SK-N-SH (cell line): ENCODE results near the gene ARHGEF25. TPM values are rescaled to one million over a fixed set of nuclear protein-coding genes. Genes with fewer than 3 reads are reported as not detected.

Source experiments
- CTCF ChIA-PET: fragments of 300-600, 350-600 bp; formaldehyde crosslinking; extraction: SDS; loops from one replicate; lab custom pipeline; 2021; lab: Yijun Ruan, JAX
- POLR2A ChIA-PET: fragments of 350-600 bp; sonication (Branson Sonifier 250); formaldehyde crosslinking; extraction: SDS; loops from one replicate; lab custom pipeline; 2020; ENCODE audit warnings: antibody characterized with exemption, inconsistent platforms; lab: Yijun Ruan, JAX
- DNase-seq: peaks from one replicate; pipeline ENCODE4 v3.0.0; 2012
- H2AFZ ChIP-seq: fragments of 200-600 bp; sonication (generic); 2 replicates; pipeline ENCODE4 v1.8.1; 2016; ENCODE audit warnings: antibody characterized with exemption, mild to moderate bottlenecking, low read depth
- H3F3A ChIP-seq: fragments of 200-600 bp; sonication (generic); replicated peaks from 2 replicates; pipeline ENCODE3; 2016; ENCODE audit warnings: antibody characterized with exemption, mild to moderate bottlenecking; ENCODE audit not compliant: insufficient read depth
- H3K27ac ChIP-seq, 2 experiments: fragments of 200-500 bp in 1 of 2; fragments of 200-600 bp in 1 of 2; sonication (Bioruptor generic) in 1 of 2; sonication (generic), shearing (Covaris generic) in 1 of 2; 2 replicates each; pipeline versions ENCODE4 v1.5.1 to v1.6.1; 2014 to 2016; ENCODE audit warnings: low read depth in 2 of 2, inconsistent platforms in 1 of 2, low read length in 1 of 2, mild to moderate bottlenecking in 1 of 2, mixed read lengths in 1 of 2
- H3K27me3 ChIP-seq: fragments of 200-600 bp; sonication (generic), shearing (Covaris generic); 2 replicates; pipeline ENCODE4 v1.6.1; 2016; ENCODE audit warnings: mixed run types; ENCODE audit not compliant: insufficient read depth
- H3K36me3 ChIP-seq, 2 experiments: fragments of 200-500 bp in 1 of 2; fragments of 200-600 bp in 1 of 2; sonication (Bioruptor generic) in 1 of 2; sonication (generic) in 1 of 2; replicated peaks in 1 of 2; 2 replicates each; pipeline versions ENCODE3 to v1.5.1; 2014 to 2016; ENCODE audit warnings: low read length in 1 of 2, mild to moderate bottlenecking in 1 of 2; ENCODE audit not compliant: insufficient read depth in 2 of 2, control insufficient read depth in 1 of 2
- H3K4me1 ChIP-seq, 2 experiments: fragments of 200-500 bp in 1 of 2; fragments of 200-600 bp in 1 of 2; sonication (Bioruptor generic) in 1 of 2; sonication (generic), shearing (Covaris generic) in 1 of 2; 2 replicates each; pipeline versions ENCODE4 v1.5.1 to v1.6.1; 2014 to 2016; ENCODE audit warnings: low read depth in 1 of 2, low read length in 1 of 2, mixed run types in 1 of 2; ENCODE audit not compliant: insufficient read depth in 2 of 2, control insufficient read depth in 1 of 2
- H3K4me2 ChIP-seq: fragments of 200-600 bp; sonication (generic), shearing (Covaris generic); 2 replicates; pipeline ENCODE4 v1.6.1; 2017; ENCODE audit warnings: mixed run types
- H3K4me3 ChIP-seq, 2 experiments: fragments of 200-500 bp in 1 of 2; fragments of 200-600 bp in 1 of 2; sonication (Bioruptor generic) in 1 of 2; sonication (generic), shearing (Covaris generic) in 1 of 2; 2 replicates each; pipeline versions ENCODE4 v1.5.1 to v1.8.1; 2014 to 2016; ENCODE audit warnings: low read depth in 2 of 2, inconsistent platforms in 1 of 2, low read length in 1 of 2, mild to moderate bottlenecking in 1 of 2, mixed read lengths in 1 of 2, moderate library complexity in 1 of 2
- H3K79me2 ChIP-seq: fragments of 200-600 bp; sonication (generic); 2 replicates; pipeline ENCODE4 v1.8.1; 2017; ENCODE audit warnings: mild to moderate bottlenecking; ENCODE audit not compliant: insufficient read depth
- H3K9ac ChIP-seq: fragments of 200-600 bp; sonication (generic); 2 replicates; pipeline ENCODE4 v1.6.1; 2017; ENCODE audit warnings: mixed run types
- H3K9me2 ChIP-seq: fragments of 200-600 bp; sonication (generic); 2 replicates; pipeline ENCODE4 v1.6.1; 2017; ENCODE audit warnings: mixed run types
- H3K9me3 ChIP-seq: fragments of 200-600 bp; sonication (generic); 2 replicates; pipeline ENCODE4 v1.6.1; 2017; ENCODE audit warnings: mixed run types, mild to moderate bottlenecking, moderate library complexity
- H4K20me1 ChIP-seq: fragments of 200-600 bp; sonication (generic); 2 replicates; pipeline ENCODE4 v1.6.1; 2017; ENCODE audit warnings: mild to moderate bottlenecking, mixed run types; ENCODE audit not compliant: insufficient read depth
- FOSL2 ChIP-seq: IDR thresholded peaks from 2 replicates; pipeline ENCODE4 v1.4.0; 2012; ENCODE audit warnings: low read depth, mild to moderate bottlenecking, moderate library complexity, borderline replicate concordance
- FOXJ3 ChIP-seq: sonication (generic); formaldehyde crosslinking; IDR thresholded peaks from 2 replicates; pipeline ENCODE4 v1.5.1; 2020; ENCODE audit warnings: mild to moderate bottlenecking, missing genetic modification reagents
- GABPA ChIP-seq: IDR thresholded peaks from 2 replicates; pipeline ENCODE4 v1.4.0; 2012; ENCODE audit warnings: low read depth, mild to moderate bottlenecking
- IRF3 ChIP-seq: fragments of 150-350 bp; IDR thresholded peaks from 2 replicates; pipeline ENCODE4 v1.6.1; 2016; ENCODE audit warnings: mild to moderate bottlenecking, low read depth, low read length
- MAX ChIP-seq: IDR thresholded peaks from 2 replicates; pipeline ENCODE4 v1.4.0; 2012; ENCODE audit warnings: low read depth
- MEF2A ChIP-seq: IDR thresholded peaks from 2 replicates; pipeline ENCODE4 v1.4.0; 2012; ENCODE audit warnings: low read depth, borderline replicate concordance
- MXI1 ChIP-seq: IDR thresholded peaks from 2 replicates; pipeline ENCODE4 v1.6.1; 2012; ENCODE audit warnings: mild to moderate bottlenecking, low read depth, low read length, improper control_type of control experiment
- NFIC ChIP-seq: IDR thresholded peaks from 2 replicates; pipeline ENCODE4 v1.4.0; 2012; ENCODE audit warnings: borderline replicate concordance
- NRF1 ChIP-seq: IDR thresholded peaks from 2 replicates; pipeline ENCODE4 v1.6.1; 2012; ENCODE audit warnings: low read depth, mild to moderate bottlenecking, low read length
- PBX3 ChIP-seq: IDR thresholded peaks from 2 replicates; pipeline ENCODE4; 2012
- RFX5 ChIP-seq: IDR thresholded peaks from 2 replicates; pipeline ENCODE4 v1.6.1; 2012; ENCODE audit warnings: mild to moderate bottlenecking, improper control_type of control experiment, low read length
- RXRA ChIP-seq: IDR thresholded peaks from 2 replicates; pipeline ENCODE4 v1.4.0; 2012; ENCODE audit warnings: low read depth, mild to moderate bottlenecking, borderline replicate concordance
- SMC3 ChIP-seq: IDR thresholded peaks from 2 replicates; pipeline ENCODE4 v1.6.1; 2012; ENCODE audit warnings: low read depth, low read length, improper control_type of control experiment
- TCF12 ChIP-seq: IDR thresholded peaks from 2 replicates; pipeline ENCODE4 v1.4.0; 2012
- TEAD4 ChIP-seq: IDR thresholded peaks from 2 replicates; pipeline ENCODE4 v1.4.0; 2012; ENCODE audit warnings: mild to moderate bottlenecking, borderline replicate concordance; ENCODE audit not compliant: insufficient read depth
- WGBS: methylation state at CpG from one replicate; pipeline ENCODE4 v1.1.6; 2017; ENCODE audit warnings: low lambda C conversion rate; 5-methylcytosine and 5-hydroxymethylcytosine counted together
- polyA plus RNA-seq, 3 experiments: library from polyadenylated mRNA; depleted of rRNA; stranded (reverse); fragments of >200 nt; gene quantifications; 2 replicates each; pipeline ENCODE4 v1.2.3, GENCODE V29; 2012
- TF ChIP-seq, protein P1 (sequence below): fragments of 200-600 bp; sonication (generic); IDR thresholded peaks from 2 replicates; pipeline ENCODE4 v1.6.1; 2017; ENCODE audit warnings: antibody characterized with exemption, mild to moderate bottlenecking, moderate library complexity
- TF ChIP-seq, protein P2 (sequence below): IDR thresholded peaks from 2 replicates; pipeline ENCODE4 v1.4.0; 2012; ENCODE audit warnings: low read depth, borderline replicate concordance

ARHGEF25 gene
- polyA plus RNA-seq, 1 of the 3 experiments (the other 2 are of a cell fraction) = 48.1 TPM

- Histone ChIP-seq H2AFZ (no peak overlapping the region), H3K27me3 (no peaks in the 10 kb centered on the region), H3K36me3 (peaks cover 0 to 2% of the 10 kb centered on the region in 2 experiments), H3F3A (peaks cover 3% of the 10 kb centered on the region), H3K4me3 (no peak overlapping the region), H3K9me3 (no peaks in the 10 kb centered on the region), H4K20me1 (no peaks in the 10 kb centered on the region), H3K79me2 (no peaks in the 10 kb centered on the region), H3K9me2 (no peaks in the 10 kb centered on the region), H3K4me1 (peaks cover 0 to 2% of the 10 kb centered on the region in 2 experiments; a peak in 1 of 4 replicates), H3K27ac (no peak overlapping the region)
- WGBS = 85% methylated on average over 5 of the region's 5 CpGs
- POLR2A ChIA-PET = no interaction called here
- CTCF ChIA-PET = interaction anchor here (1.1 to 6.8 kb wide), 5 partner anchors 9 to 95 kb away, joined by 3 to 110 read pairs (median 25); no protein-coding TSS in a partner anchor
- peak; percentile 4 for DNase-seq
- TF ChIP-seq MXI1 (no peak), RXRA (no peak), GABPA (no peak), NRF1 (no peak), MAX (no peak), PBX3 (no peak), FOSL2 (no peak), TCF12 (no peak), FOXJ3 (no peak), NFIC (no peak), SMC3 (no peak)
- TF ChIP-seq, all 33 proteins: peak for 0
- H3K4me2 ChIP-seq = no peak overlapping the region
- no peak overlapping the region for H3K9ac ChIP-seq
These were observed 18.7 kb downstream of the ARHGEF25 start for GRCh38 chr12:57629897-57630471.

DNA sequence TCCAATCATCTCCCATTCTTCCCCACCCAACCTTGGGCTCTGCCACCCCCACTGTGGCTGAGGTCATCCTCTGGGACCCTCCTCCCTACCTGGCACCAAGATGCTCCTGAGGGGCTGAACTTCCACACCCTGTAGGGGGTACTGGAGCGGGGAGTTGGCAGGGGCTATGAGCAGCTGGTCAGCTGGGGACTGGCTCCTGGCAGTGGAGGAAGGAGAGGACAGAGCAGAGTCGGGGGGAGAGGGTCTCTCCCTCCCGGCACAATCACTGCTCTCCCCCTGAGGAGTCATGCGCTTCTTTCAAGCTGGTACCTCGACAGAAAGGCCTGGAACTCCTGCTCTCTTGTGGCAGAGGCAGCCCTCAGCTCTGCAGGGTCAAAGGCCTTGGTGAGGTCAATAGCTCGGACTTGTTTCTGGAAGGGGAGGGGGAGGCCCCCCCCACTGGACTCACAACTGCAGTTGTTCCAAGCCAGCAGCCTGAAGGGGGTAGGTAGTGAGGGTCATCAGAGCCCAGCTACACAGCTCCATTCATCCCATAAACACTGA is 19.7 kb downstream of the ARHGEF25 start:
- 0 out of 4 replicates have a peak overlapping the region, but pooled peaks of 1 of the 2 experiments have one; percentile 85 for H3K4me3 ChIP-seq
- no peaks in the 10 kb centered on the region for H3K27me3 ChIP-seq
- peaks cover 0 to 2% of the 10 kb centered on the region in 2 experiments for H3K36me3 ChIP-seq
- no peaks in the 10 kb centered on the region for H3K9me2 ChIP-seq
- no peak overlapping the region; the same call in 1 of the 2 replicates for H3K4me2 ChIP-seq
- WGBS = 93% methylated on average over 4 of the region's 6 CpGs
- H3K27ac ChIP-seq = no peak overlapping the region
- DNase-seq = peak; percentile 22
- CTCF ChIA-PET = interaction anchor here (0.6 to 6.8 kb wide), 11 partner anchors 10 to 155 kb away, joined by 3 to 110 read pairs (median 3); partner anchors contain the start of gene ARHGEF25
- H3K79me2 ChIP-seq = no peaks in the 10 kb centered on the region
- peaks cover 3% of the 10 kb centered on the region for H3F3A ChIP-seq
- H3K4me1 ChIP-seq = peaks cover 0 to 2% of the 10 kb centered on the region in 2 experiments; a peak in 1 of 4 replicates
- H2AFZ ChIP-seq = no peak overlapping the region
- POLR2A ChIA-PET = interaction anchor here (0.6 kb wide), 1 partner anchor 62 kb away, joined by 3 read pairs; no protein-coding TSS in a partner anchor
- no peak overlapping the region for H3K9ac ChIP-seq
- no peaks in the 10 kb centered on the region for H4K20me1 ChIP-seq
- H3K9me3 ChIP-seq = no peaks in the 10 kb centered on the region
- TF ChIP-seq, protein P1, sequence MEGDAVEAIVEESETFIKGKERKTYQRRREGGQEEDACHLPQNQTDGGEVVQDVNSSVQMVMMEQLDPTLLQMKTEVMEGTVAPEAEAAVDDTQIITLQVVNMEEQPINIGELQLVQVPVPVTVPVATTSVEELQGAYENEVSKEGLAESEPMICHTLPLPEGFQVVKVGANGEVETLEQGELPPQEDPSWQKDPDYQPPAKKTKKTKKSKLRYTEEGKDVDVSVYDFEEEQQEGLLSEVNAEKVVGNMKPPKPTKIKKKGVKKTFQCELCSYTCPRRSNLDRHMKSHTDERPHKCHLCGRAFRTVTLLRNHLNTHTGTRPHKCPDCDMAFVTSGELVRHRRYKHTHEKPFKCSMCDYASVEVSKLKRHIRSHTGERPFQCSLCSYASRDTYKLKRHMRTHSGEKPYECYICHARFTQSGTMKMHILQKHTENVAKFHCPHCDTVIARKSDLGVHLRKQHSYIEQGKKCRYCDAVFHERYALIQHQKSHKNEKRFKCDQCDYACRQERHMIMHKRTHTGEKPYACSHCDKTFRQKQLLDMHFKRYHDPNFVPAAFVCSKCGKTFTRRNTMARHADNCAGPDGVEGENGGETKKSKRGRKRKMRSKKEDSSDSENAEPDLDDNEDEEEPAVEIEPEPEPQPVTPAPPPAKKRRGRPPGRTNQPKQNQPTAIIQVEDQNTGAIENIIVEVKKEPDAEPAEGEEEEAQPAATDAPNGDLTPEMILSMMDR = no peak
- TF ChIP-seq MAX (no peak), TEAD4 (no peak), MEF2A (no peak), FOXJ3 (no peak), PBX3 (no peak), IRF3 (no peak), RFX5 (no peak)
- TF ChIP-seq, protein P2, sequence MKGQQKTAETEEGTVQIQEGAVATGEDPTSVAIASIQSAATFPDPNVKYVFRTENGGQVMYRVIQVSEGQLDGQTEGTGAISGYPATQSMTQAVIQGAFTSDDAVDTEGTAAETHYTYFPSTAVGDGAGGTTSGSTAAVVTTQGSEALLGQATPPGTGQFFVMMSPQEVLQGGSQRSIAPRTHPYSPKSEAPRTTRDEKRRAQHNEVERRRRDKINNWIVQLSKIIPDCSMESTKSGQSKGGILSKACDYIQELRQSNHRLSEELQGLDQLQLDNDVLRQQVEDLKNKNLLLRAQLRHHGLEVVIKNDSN = no peak
